ENCODE data around the gene BRSK2.

DNA sequence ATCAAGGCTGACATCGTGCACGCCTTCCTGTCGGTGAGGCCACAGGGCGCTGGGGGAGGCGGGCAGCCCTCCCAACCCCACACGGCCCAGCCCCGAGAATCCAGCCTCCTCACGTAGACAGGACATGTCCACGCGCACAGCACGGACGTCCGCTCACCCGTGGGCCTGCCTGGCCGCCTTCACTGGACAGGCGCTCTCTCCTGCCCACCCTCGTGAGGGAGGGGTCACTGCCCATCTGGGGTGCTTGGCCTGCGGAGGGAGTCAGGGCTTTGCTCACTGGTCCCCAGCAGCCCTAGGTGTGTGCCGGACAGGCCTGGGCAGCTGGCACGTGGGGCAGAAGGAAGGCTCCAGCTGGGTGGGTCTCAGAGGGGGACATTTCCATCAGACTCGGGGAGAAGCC, 64.8 kb downstream of the BRSK2 start:
- TF ChIP-seq CTCF (IDR thresholded peaks at IDR 0.05 in 4 of 5, conservative IDR thresholded peaks at IDR 0.05 in 1 of 5) = no peak
- no peak for TF ChIP-seq POLR2A (IDR thresholded peaks at IDR 0.05)
